Tibial nerve (tissue), 4 donors: ENCODE data around the gene ZDHHC24. TPM values are rescaled to one million over a fixed set of nuclear protein-coding genes. Genes with fewer than 3 reads are reported as not detected.

Experiments
- DNase-seq, 2 donors: peaks; one replicate each; pipeline ENCODE4 v3.0.0-alpha.2; 2019; ENCODE audit warnings: low spot score in 2 of 2
- H3K27ac ChIP-seq, 4 donors: fragments of 200-600 bp; sonication (generic) in 3 of 4; one replicate each; pipeline ENCODE4 v1.5.1; 2017 to 2019; ENCODE audit warnings: mild to moderate bottlenecking in 1 of 4
- H3K27me3 ChIP-seq, 2 donors: fragments of 200-600 bp; sonication (generic) in 1 of 2; one replicate each; pipeline versions ENCODE4 v1.5.1 to v1.6.0; 2017 to 2019
- H3K36me3 ChIP-seq, 3 donors: fragments of 200-600 bp; sonication (generic); one replicate each; pipeline ENCODE4 v1.5.1; 2018 to 2019
- H3K4me1 ChIP-seq, 4 donors: fragments of 200-600 bp; sonication (generic) in 3 of 4; one replicate each; pipeline ENCODE4 v1.5.1; 2017 to 2019
- H3K4me3 ChIP-seq, 4 donors: fragments of 200-600 bp; sonication (generic) in 3 of 4; one replicate each; pipeline ENCODE4 v1.5.1; 2017 to 2019; ENCODE audit warnings: mild to moderate bottlenecking in 1 of 4, moderate library complexity in 1 of 4
- H3K9me3 ChIP-seq, 4 donors: fragments of 200-600 bp; sonication (generic) in 3 of 4; one replicate each; pipeline ENCODE4 v1.5.1; 2017 to 2019
- CTCF ChIP-seq, 5 experiments: fragments of 200-600 bp in 3 of 5; fragments of 450-650 bp in 2 of 5; sonication (generic) in 3 of 5; IDR thresholded peaks; one replicate each; pipeline ENCODE4 v1.5.1; 2016 to 2019; ENCODE audit warnings: antibody characterized with exemption in 5 of 5, mild to moderate bottlenecking in 3 of 5, moderate library complexity in 2 of 5
- EP300 ChIP-seq, 2 donors: sonication (generic); formaldehyde crosslinking; IDR thresholded peaks; one replicate each; pipeline ENCODE4 v1.6.1; 2017; ENCODE audit warnings: antibody characterized with exemption in 2 of 2, mild to moderate bottlenecking in 1 of 2
- POLR2A ChIP-seq, 2 donors: fragments of 450-650 bp; IDR thresholded peaks; one replicate each; pipeline ENCODE4 v1.6.1; 2017; ENCODE audit warnings: antibody characterized with exemption in 2 of 2, mild to moderate bottlenecking in 2 of 2, moderate library complexity in 2 of 2
- WGBS, 2 donors: methylation state at CpG; one replicate each; pipeline ENCODE4 v1.1.5; 2018; 5-methylcytosine and 5-hydroxymethylcytosine counted together
- total RNA-seq, 4 donors: library from RNA; depleted of rRNA; stranded (reverse); fragments of >200 nt; gene quantifications; one replicate each; pipeline ENCODE4 v1.1.0, GENCODE V29; 2016

Gene ZDHHC24
- total RNA-seq, 4 donors from 2014 or later = 15.3 to 17.7 (median 16.6) TPM

GRCh38 chr11:66510990-66511339, 34.9 kb downstream of the ZDHHC24 start:
- no peaks in the 10 kb centered on the region for H3K27me3 ChIP-seq
- H3K36me3 ChIP-seq = peaks cover 0 to 44% (median 0%) of the 10 kb centered on the region in 3 donors
- H3K4me1 ChIP-seq = peaks cover 0 to 18% (median 10%) of the 10 kb centered on the region in 4 donors
- no peak for DNase-seq
- peak overlapping the region in 3 of 4 donors; percentile 25 to 79 (median 73) for H3K27ac ChIP-seq
- H3K9me3 ChIP-seq = no peaks in the 10 kb centered on the region
- H3K4me3 ChIP-seq = peak overlapping the region; percentile 60 to 83 (median 70)
- WGBS, 2 donors = 6 to 9% methylated on average over 5 of the region's 5 CpGs
- TF ChIP-seq POLR2A (IDR thresholded peaks at IDR 0.05) (no peak), CTCF (IDR thresholded peaks at IDR 0.05) (no peak), EP300 (IDR thresholded peaks at IDR 0.05) (no peak)

DNA sequence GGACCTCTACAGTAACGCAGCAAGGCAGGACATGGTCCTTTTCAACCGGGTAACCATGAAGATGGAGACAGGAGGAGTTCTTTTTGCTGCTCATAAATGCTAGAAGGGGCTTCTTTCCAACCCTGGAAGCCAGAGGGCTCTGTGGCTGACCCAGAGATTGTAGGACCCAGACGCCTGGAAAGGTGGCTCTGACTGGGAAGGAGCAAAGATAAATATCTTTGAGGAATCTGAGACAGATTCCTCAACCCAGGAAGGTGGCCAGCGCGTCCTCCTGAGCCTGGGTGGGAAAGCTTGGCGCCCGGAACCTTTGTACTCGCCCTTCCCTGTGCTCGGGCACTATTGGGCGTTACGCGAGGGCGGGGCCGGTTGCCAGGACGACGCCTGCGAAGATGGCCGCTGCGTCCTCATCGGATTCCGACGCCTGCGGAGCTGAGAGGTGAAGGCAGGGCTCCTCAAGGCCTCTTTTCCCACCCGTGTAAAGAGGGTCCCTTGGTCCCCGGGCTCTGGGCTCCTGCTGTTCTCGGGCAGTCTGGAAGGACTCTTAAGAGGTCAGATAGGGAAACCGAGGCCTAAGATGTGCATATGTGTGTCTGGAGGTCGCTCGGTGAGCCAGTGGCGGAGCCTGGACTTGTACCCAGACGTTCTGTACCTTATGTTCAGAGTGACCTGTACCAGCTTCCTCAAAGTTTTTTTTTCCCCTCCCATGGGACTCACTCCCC, 35.4 kb downstream of the ZDHHC24 start, which contains the start of gene BBS1:
BBS1 (plus strand) TSS at position 365 of the 719 bp plus-strand sequence; CDS start at position 390, 25 bp downstream.
- peaks cover 0 to 41% (median 0%) of the 10 kb centered on the region in 3 donors for H3K36me3 ChIP-seq
- peak in 1 of 5 experiments; percentile 24 for TF ChIP-seq CTCF (IDR thresholded peaks at IDR 0.05)
- TF ChIP-seq POLR2A (IDR thresholded peaks at IDR 0.05) = peak in 1 of 2 donors; percentile 48
- peak in 1 of 2 donors; percentile 85 for TF ChIP-seq EP300 (IDR thresholded peaks at IDR 0.05)
- peak within 1 kb of the TSS; percentile 60 to 83 (median 70) for H3K4me3 ChIP-seq
- peak; percentile 83 to 85 for DNase-seq
- 2% methylated on average over 31 of the region's 31 CpGs for WGBS, 2 donors
- peak within 1 kb of the TSS in 3 of 4 donors; percentile 25 to 79 (median 73) for H3K27ac ChIP-seq
- H3K9me3 ChIP-seq = no peaks in the 10 kb centered on the region
- H3K4me1 ChIP-seq = peaks cover 0 to 18% (median 10%) of the 10 kb centered on the region in 4 donors
- H3K27me3 ChIP-seq = no peaks in the 10 kb centered on the region

DNA sequence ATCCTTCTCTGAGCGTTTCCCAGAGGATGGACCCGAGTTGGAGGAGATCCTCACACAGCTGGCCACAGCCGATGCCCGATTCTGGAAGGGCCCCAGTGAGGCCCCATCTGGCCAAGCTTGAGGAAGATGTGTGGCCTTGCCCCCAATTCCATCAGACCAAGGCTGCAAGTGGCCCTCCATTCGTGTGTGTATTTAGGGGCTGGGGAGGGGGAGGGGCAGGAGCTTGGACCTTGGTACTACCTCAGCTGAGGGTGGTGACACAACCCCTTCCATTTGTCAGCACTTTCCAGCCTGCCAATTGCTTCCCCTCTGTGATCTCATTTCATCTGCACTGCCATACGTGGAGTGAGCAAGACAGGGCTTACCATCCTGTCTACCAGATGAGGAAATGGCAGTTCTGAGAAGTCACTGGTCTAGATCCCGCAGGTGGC, 36.7 kb downstream of the ZDHHC24 start:
- Histone ChIP-seq H3K27me3 (no peaks in the 10 kb centered on the region), H3K36me3 (peaks cover 0 to 41% (median 0%) of the 10 kb centered on the region in 3 donors), H3K4me1 (peaks cover 0 to 18% (median 10%) of the 10 kb centered on the region in 4 donors), H3K27ac (no peak overlapping the region), H3K9me3 (no peaks in the 10 kb centered on the region), H3K4me3 (no peak overlapping the region)
- DNase-seq = no peak
- 86 to 87% methylated on average over 6 of the region's 7 CpGs for WGBS, 2 donors
- no peak for TF ChIP-seq CTCF (IDR thresholded peaks at IDR 0.05)
- TF ChIP-seq EP300 (IDR thresholded peaks at IDR 0.05) = no peak
- TF ChIP-seq POLR2A (IDR thresholded peaks at IDR 0.05) = no peak

DNA sequence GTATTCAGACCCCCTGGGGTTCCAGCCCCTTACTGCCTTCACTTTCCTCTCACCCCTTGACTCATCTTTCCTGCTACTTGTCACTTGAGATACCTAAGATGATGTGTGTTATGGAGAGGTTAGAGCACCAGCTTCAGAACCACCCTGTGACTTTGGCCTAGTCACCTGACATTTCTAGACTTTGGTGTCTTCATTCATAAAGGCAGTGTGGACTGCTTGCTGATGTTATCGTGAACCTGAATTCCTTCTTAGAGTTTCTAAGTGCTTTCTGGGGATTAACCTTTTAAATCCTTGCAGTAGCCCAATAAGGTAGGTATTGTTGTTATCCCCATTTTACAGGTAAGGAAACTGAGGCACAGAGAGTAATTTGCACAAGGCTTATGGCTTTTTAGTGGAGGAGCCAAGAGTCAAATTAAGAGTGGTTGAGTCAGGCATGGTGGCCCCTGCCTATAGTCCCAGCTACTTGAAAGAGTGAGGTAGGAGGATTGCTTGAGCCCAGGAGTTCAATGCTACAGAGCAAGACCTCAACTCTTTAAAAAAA, 40.5 kb downstream of the ZDHHC24 start:
- no peaks in the 10 kb centered on the region for H3K27me3 ChIP-seq
- no peaks in the 10 kb centered on the region for H3K9me3 ChIP-seq
- peaks cover 0 to 3% (median 0%) of the 10 kb centered on the region in 4 donors for H3K4me1 ChIP-seq
- WGBS, 2 donors = 75 to 84% methylated on average over 1 of the region's 1 CpG
- TF ChIP-seq POLR2A (IDR thresholded peaks at IDR 0.05) (no peak), CTCF (IDR thresholded peaks at IDR 0.05) (no peak), EP300 (IDR thresholded peaks at IDR 0.05) (no peak)
- H3K36me3 ChIP-seq = peaks cover 0 to 34% (median 0%) of the 10 kb centered on the region in 3 donors
- no peak overlapping the region for H3K4me3 ChIP-seq
- DNase-seq = no peak
- H3K27ac ChIP-seq = no peak overlapping the region

DNA sequence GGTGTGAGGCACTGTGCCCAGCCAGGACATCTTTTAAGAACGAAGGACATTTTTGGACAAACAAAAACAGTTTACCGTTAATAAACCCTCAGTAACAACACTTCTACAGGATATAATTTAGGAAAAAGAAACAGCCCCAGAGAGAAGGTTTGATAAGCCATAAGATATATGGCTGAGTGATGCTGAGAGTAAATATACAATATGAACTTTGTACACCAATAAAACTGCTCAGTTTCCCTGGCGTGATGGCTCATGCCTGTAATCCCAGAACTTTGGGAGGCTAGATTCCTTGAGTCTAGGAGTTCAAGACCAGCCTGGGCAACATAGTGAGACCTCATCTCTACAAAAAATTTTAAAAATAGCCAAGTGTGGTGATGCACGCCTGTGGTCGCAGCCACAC, 47.3 kb downstream of the ZDHHC24 start:
- TF ChIP-seq POLR2A (IDR thresholded peaks at IDR 0.05) (no peak), EP300 (IDR thresholded peaks at IDR 0.05) (no peak), CTCF (IDR thresholded peaks at IDR 0.05) (no peak)
- Histone ChIP-seq H3K9me3 (no peaks in the 10 kb centered on the region), H3K27ac (no peak overlapping the region), H3K4me1 (no peaks in the 10 kb centered on the region), H3K27me3 (no peaks in the 10 kb centered on the region), H3K4me3 (no peak overlapping the region), H3K36me3 (peaks cover 0 to 73% (median 0%) of the 10 kb centered on the region in 3 donors)
- 92 to 93% methylated on average over 5 of the region's 5 CpGs for WGBS, 2 donors
- DNase-seq = no peak
